GM23248 (cell line): ENCODE data around the gene THSD7A. TPM values are rescaled to one million over a fixed set of nuclear protein-coding genes. Genes with fewer than 3 reads are reported as not detected.

Source experiments
- DNase-seq: peaks from one replicate; pipeline ENCODE4 v3.0.0-alpha.2; 2015
- H2AFZ ChIP-seq: fragments of 200-600 bp; sonication (generic); 2 replicates; pipeline ENCODE4 v1.6.1; 2016; ENCODE audit warnings: antibody characterized with exemption
- H3F3A ChIP-seq: fragments of 200-600 bp; sonication (generic); 2 replicates; pipeline ENCODE4 v1.6.1; 2016; ENCODE audit warnings: mild to moderate bottlenecking, antibody characterized with exemption, mixed run types; ENCODE audit not compliant: insufficient read depth
- H3K27ac ChIP-seq: fragments of 200-600 bp; sonication (generic); 2 replicates; pipeline ENCODE4 v1.5.1; 2016; ENCODE audit warnings: mild to moderate bottlenecking
- H3K27me3 ChIP-seq: fragments of 200-600 bp; sonication (generic); replicated peaks from 2 replicates; pipeline ENCODE4 v1.6.1; 2016; ENCODE audit warnings: mild to moderate bottlenecking; ENCODE audit not compliant: insufficient read depth
- H3K36me3 ChIP-seq: fragments of 200-600 bp; sonication (generic); 2 replicates; pipeline ENCODE4 v1.6.1; 2016; ENCODE audit warnings: low read depth, mild to moderate bottlenecking
- H3K4me1 ChIP-seq: fragments of 200-600 bp; sonication (generic); 2 replicates; pipeline ENCODE4 v1.6.1; 2016; ENCODE audit warnings: mild to moderate bottlenecking; ENCODE audit not compliant: insufficient read depth
- H3K4me2 ChIP-seq: fragments of 200-600 bp; sonication (generic); one replicate; pipeline ENCODE4 v1.6.1; 2016; ENCODE audit warnings: mild to moderate bottlenecking; ENCODE audit not compliant: unreplicated experiment
- H3K4me3 ChIP-seq: fragments of 200-600 bp; sonication (generic); 2 replicates; pipeline ENCODE4 v1.5.1; 2016; ENCODE audit warnings: mild to moderate bottlenecking
- H3K79me2 ChIP-seq: fragments of 200-600 bp; sonication (generic); 2 replicates; pipeline ENCODE4 v1.6.1; 2016; ENCODE audit warnings: mild to moderate bottlenecking; ENCODE audit not compliant: insufficient read depth
- H3K9ac ChIP-seq: fragments of 200-600 bp; sonication (generic); 2 replicates; pipeline ENCODE4 v1.6.1; 2016; ENCODE audit warnings: mild to moderate bottlenecking
- H3K9me2 ChIP-seq: fragments of 200-600 bp; sonication (generic); 2 replicates; pipeline ENCODE4 v1.6.1; 2016; ENCODE audit warnings: mixed run types, mild to moderate bottlenecking, moderate library complexity; ENCODE audit not compliant: insufficient read depth
- H3K9me3 ChIP-seq: fragments of 200-600 bp; sonication (generic); one replicate; pipeline ENCODE4 v1.6.1; 2017; ENCODE audit warnings: low read depth
- H4K20me1 ChIP-seq: fragments of 200-600 bp; sonication (generic); 2 replicates; pipeline ENCODE4 v1.6.0; 2016; ENCODE audit not compliant: insufficient read depth
- EZH2 ChIP-seq: fragments of 200-600 bp; sonication (generic); IDR thresholded peaks from 2 replicates; pipeline ENCODE4 v1.6.1; 2018; ENCODE audit warnings: antibody characterized with exemption, mild to moderate bottlenecking; ENCODE audit not compliant: insufficient read depth, poor library complexity, severe bottlenecking
- EZH2phosphoT487 ChIP-seq: fragments of 200-600 bp; sonication (generic); IDR thresholded peaks from 2 replicates; pipeline ENCODE4 v1.6.1; 2018; ENCODE audit warnings: antibody characterized with exemption, moderate library complexity, mild to moderate bottlenecking, low read depth; ENCODE audit not compliant: insufficient read depth
- WGBS, 2 experiments: methylation state at CpG; one replicate each; pipeline ENCODE4 v1.1.6; 2015 to 2017; ENCODE audit warnings: low lambda C conversion rate in 2 of 2, low coverage in 1 of 2; ENCODE audit errors: missing lambda C conversion rate in 2 of 2; 5-methylcytosine and 5-hydroxymethylcytosine counted together
- in situ Hi-C: fragments of 300-500 bp; cut with MboI; formaldehyde crosslinking; loops from 2 replicates; pipeline ENCODE4 v1.15.0; 2020
- polyA plus RNA-seq: library from polyadenylated mRNA; unstranded; fragments of >200 nt; fragmentation: Nextera tagmentation; extraction: Ambion mirVana; gene quantifications from 2 replicates; pipeline ENCODE4 v1.2.1, GENCODE V29; 2016
- total RNA-seq: library from RNA; depleted of rRNA; stranded (reverse); fragments of >200 nt; shearing (Covaris generic); gene quantifications from 2 replicates; pipeline ENCODE4 v1.2.3, GENCODE V29; 2014

Gene THSD7A
- total and polyA plus RNA-seq, 2 experiments from 2014 or later, result not detected

DNA sequence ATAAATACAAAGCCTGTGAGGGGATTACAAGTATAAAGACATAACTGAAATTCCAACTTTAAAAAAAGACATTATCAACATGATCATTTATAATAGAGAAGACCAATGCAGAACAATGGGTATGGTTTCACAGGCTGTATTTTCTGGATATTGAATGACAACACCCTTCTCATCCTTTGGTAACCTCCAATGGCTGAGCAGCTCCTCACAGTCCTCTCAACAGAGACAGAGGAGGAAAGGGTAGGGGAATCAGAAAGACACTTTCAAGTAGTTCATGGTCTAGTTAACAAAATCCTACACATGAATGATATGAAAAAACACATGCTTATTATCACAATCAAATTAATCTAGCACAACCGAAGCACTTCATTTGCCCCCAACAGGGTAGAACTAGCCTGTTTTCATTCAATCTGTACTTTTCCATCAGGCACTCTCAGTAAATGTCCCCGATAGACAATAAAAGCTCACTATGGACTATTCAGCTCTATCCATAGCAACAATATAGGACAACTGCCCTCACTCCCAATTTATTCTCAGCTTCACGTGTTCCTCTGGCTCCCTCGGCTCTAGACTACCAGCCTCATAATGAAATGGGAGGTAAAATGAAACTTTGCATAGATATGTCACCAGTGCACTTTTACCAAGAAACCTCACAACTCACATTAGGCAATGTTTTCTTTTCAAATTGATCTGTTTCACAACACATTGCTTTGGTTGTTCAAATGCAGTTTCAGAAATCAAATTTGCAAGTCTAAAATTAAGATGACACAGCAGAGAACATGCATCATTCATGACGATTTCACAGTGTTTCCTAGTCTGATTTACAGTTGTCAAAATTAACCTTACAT is 211.4 kb downstream of the THSD7A start:
- no peaks in the 10 kb centered on the region for H3K4me1 ChIP-seq
- no peak overlapping the region for H3K4me3 ChIP-seq
- no peaks in the 10 kb centered on the region for H3K9me2 ChIP-seq
- H2AFZ ChIP-seq, result no peak overlapping the region
- no peaks in the 10 kb centered on the region for H3K36me3 ChIP-seq
- DNase-seq, result no peak
- H3K79me2 ChIP-seq, result no peaks in the 10 kb centered on the region
- WGBS, 2 experiments, result 57 to 62% methylated on average over 5 of the region's 5 CpGs
- no peaks in the 10 kb centered on the region for H3K9me3 ChIP-seq
- H3K4me2 ChIP-seq, result no peak overlapping the region
- no peaks in the 10 kb centered on the region for H3F3A ChIP-seq
- H3K9ac ChIP-seq, result no peak overlapping the region
- TF ChIP-seq EZH2, result no peak
- TF ChIP-seq EZH2phosphoT487, result no peak
- H4K20me1 ChIP-seq, result no peaks in the 10 kb centered on the region
- in situ Hi-C loops, result no loop called here
- H3K27me3 ChIP-seq, result no peaks in the 10 kb centered on the region
- no peak overlapping the region for H3K27ac ChIP-seq

GRCh38 chr7:11616466-11616865 is 215.5 kb downstream of the THSD7A start:
- no peaks in the 10 kb centered on the region for H3K4me1 ChIP-seq
- H3K4me2 ChIP-seq, result no peak overlapping the region
- TF ChIP-seq EZH2, result no peak
- no peak overlapping the region for H3K4me3 ChIP-seq
- in situ Hi-C loops, result no loop called here
- 15 to 20% methylated on average over 2 of the region's 2 CpGs for WGBS, 2 experiments
- no peak overlapping the region for H3K9ac ChIP-seq
- no peak overlapping the region for H3K27ac ChIP-seq
- no peak overlapping the region for H2AFZ ChIP-seq
- H3K9me3 ChIP-seq, result no peaks in the 10 kb centered on the region
- no peaks in the 10 kb centered on the region for H3K27me3 ChIP-seq
- no peaks in the 10 kb centered on the region for H3K79me2 ChIP-seq
- no peaks in the 10 kb centered on the region for H3F3A ChIP-seq
- H3K36me3 ChIP-seq, result no peaks in the 10 kb centered on the region
- DNase-seq, result no peak
- H3K9me2 ChIP-seq, result no peaks in the 10 kb centered on the region
- no peaks in the 10 kb centered on the region for H4K20me1 ChIP-seq

DNA sequence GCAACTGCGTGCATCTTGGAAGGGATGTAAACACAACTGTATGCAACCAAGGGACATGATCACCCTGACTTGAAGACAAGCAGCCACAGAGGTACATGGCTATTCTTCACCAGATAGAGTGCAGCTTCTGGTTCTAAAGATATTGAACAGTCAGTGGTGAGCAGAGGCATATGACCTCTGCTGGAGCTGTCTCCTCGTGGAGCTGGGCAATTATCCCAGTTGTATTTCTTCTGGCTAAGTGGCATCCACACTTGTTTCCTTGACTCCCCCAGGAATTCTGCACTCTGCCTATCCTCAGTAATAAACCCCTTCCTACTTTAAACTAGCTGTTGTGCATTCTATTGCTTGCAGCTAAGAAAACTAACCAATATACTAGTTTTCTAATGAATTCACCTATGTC is 216.8 kb downstream of the THSD7A start:
- H3K27ac ChIP-seq, result no peak overlapping the region
- H3K9me2 ChIP-seq, result no peaks in the 10 kb centered on the region
- no peaks in the 10 kb centered on the region for H3K79me2 ChIP-seq
- H3K27me3 ChIP-seq, result no peaks in the 10 kb centered on the region
- H3K4me1 ChIP-seq, result no peaks in the 10 kb centered on the region
- H3F3A ChIP-seq, result no peaks in the 10 kb centered on the region
- H4K20me1 ChIP-seq, result no peaks in the 10 kb centered on the region
- in situ Hi-C loops, result no loop called here
- 22 to 25% methylated on average over 2 of the region's 2 CpGs for WGBS, 2 experiments
- H2AFZ ChIP-seq, result no peak overlapping the region
- TF ChIP-seq EZH2, result no peak
- TF ChIP-seq EZH2phosphoT487, result no peak
- no peaks in the 10 kb centered on the region for H3K9me3 ChIP-seq
- H3K9ac ChIP-seq, result no peak overlapping the region
- DNase-seq, result no peak
- no peak overlapping the region for H3K4me2 ChIP-seq
- no peak overlapping the region for H3K4me3 ChIP-seq
- H3K36me3 ChIP-seq, result no peaks in the 10 kb centered on the region

- H3K9ac ChIP-seq, result no peak overlapping the region
- H2AFZ ChIP-seq, result no peak overlapping the region
- no peaks in the 10 kb centered on the region for H3K79me2 ChIP-seq
- no peaks in the 10 kb centered on the region for H3K36me3 ChIP-seq
- H3K4me1 ChIP-seq, result no peaks in the 10 kb centered on the region
- H3K27me3 ChIP-seq, result no peaks in the 10 kb centered on the region
- H3K27ac ChIP-seq, result no peak overlapping the region
- H3K4me3 ChIP-seq, result no peak overlapping the region
- WGBS, 2 experiments, result 53 to 54% methylated on average over 5 of the region's 5 CpGs
- H3K9me2 ChIP-seq, result no peaks in the 10 kb centered on the region
- no peak for DNase-seq
- no peaks in the 10 kb centered on the region for H4K20me1 ChIP-seq
- H3K4me2 ChIP-seq, result no peak overlapping the region
- in situ Hi-C loops, result no loop called here
- TF ChIP-seq EZH2 (no peak), EZH2phosphoT487 (no peak)
- H3K9me3 ChIP-seq, result no peaks in the 10 kb centered on the region
- H3F3A ChIP-seq, result no peaks in the 10 kb centered on the region
Measured at GRCh38 chr7:11613292-11613930, 218.6 kb downstream of the THSD7A start.
